Measurements from ENCODE around the gene SGMS2. TPM values are rescaled to one million over a fixed set of nuclear protein-coding genes. Genes with fewer than 3 reads are reported as not detected.

The SGMS2 gene
- total RNA-seq, 1 donor from 2014 or later = 7.5 TPM

GRCh38 chr4:107858158-107858742 is 33.5 kb downstream of the SGMS2 start:
- Mint-ChIP-seq H3K27ac (no peak overlapping the region), H3K4me1 (peaks cover 12% of the 10 kb centered on the region), H3K27me3 (ENCODE audit: low read depth) (no peaks in the 10 kb centered on the region), H3K36me3 (no peaks in the 10 kb centered on the region), H3K9me3 (no peaks in the 10 kb centered on the region), H3K4me3 (no peak overlapping the region)
- DNase-seq (ENCODE audit: low spot score in 2 of 2, unreplicated experiment in 2 of 2) = no peak
- no peak for TF ChIP-seq CTCF (IDR thresholded peaks at IDR 0.05; ENCODE audit: unreplicated experiment)

- DNase-seq (ENCODE audit: low spot score in 2 of 2, unreplicated experiment in 2 of 2) = no peak
- H3K4me1 Mint-ChIP-seq = peaks cover 9% of the 10 kb centered on the region
- no peaks in the 10 kb centered on the region for H3K27me3 Mint-ChIP-seq (ENCODE audit: low read depth)
- no peaks in the 10 kb centered on the region for H3K36me3 Mint-ChIP-seq
- TF ChIP-seq CTCF (IDR thresholded peaks at IDR 0.05; ENCODE audit: unreplicated experiment) = no peak
- no peaks in the 10 kb centered on the region for H3K9me3 Mint-ChIP-seq
- no peak overlapping the region for H3K27ac Mint-ChIP-seq
- H3K4me3 Mint-ChIP-seq = no peak overlapping the region
Observed at GRCh38 chr4:107862658-107863057, 37.9 kb downstream of the SGMS2 start.

GRCh38 chr4:107863416-107863815 is 38.7 kb downstream of the SGMS2 start:
- DNase-seq (ENCODE audit: low spot score in 2 of 2, unreplicated experiment in 2 of 2) = no peak
- Mint-ChIP-seq H3K4me3 (no peak overlapping the region), H3K9me3 (no peaks in the 10 kb centered on the region)

GRCh38 chr4:107863850-107864371 is 39.2 kb downstream of the SGMS2 start:
- Mint-ChIP-seq H3K4me1 (peaks cover 9% of the 10 kb centered on the region), H3K36me3 (no peaks in the 10 kb centered on the region), H3K9me3 (no peaks in the 10 kb centered on the region), H3K4me3 (no peak overlapping the region), H3K27ac (no peak overlapping the region), H3K27me3 (ENCODE audit: low read depth) (no peaks in the 10 kb centered on the region)
- TF ChIP-seq CTCF (IDR thresholded peaks at IDR 0.05; ENCODE audit: unreplicated experiment) = no peak
- DNase-seq (ENCODE audit: low spot score in 2 of 2, unreplicated experiment in 2 of 2) = peak in 1 of 2 experiments; percentile 41

More at GRCh38 chr4:107863416-107863815, 38.7 kb downstream of the SGMS2 start:
- TF ChIP-seq CTCF (IDR thresholded peaks at IDR 0.05; ENCODE audit: unreplicated experiment) = no peak
- H3K27me3 Mint-ChIP-seq (ENCODE audit: low read depth) = no peaks in the 10 kb centered on the region
- no peaks in the 10 kb centered on the region for H3K36me3 Mint-ChIP-seq
- H3K4me1 Mint-ChIP-seq = peaks cover 9% of the 10 kb centered on the region
- no peak overlapping the region for H3K27ac Mint-ChIP-seq

GRCh38 chr4:107866726-107867125 is 42.0 kb downstream of the SGMS2 start:
- no peaks in the 10 kb centered on the region for H3K36me3 Mint-ChIP-seq
- no peak for DNase-seq (ENCODE audit: low spot score in 2 of 2, unreplicated experiment in 2 of 2)

More at GRCh38 chr4:107866726-107867125, 42.0 kb downstream of the SGMS2 start:
- Mint-ChIP-seq H3K27ac (no peak overlapping the region), H3K4me1 (peaks cover 24% of the 10 kb centered on the region), H3K27me3 (ENCODE audit: low read depth) (no peaks in the 10 kb centered on the region), H3K9me3 (no peaks in the 10 kb centered on the region), H3K4me3 (no peak overlapping the region)
- no peak for TF ChIP-seq CTCF (IDR thresholded peaks at IDR 0.05; ENCODE audit: unreplicated experiment)
